H9 (cell line): Measurements from ENCODE around the gene BRI3. TPM values are rescaled to one million over a fixed set of nuclear protein-coding genes. Genes with fewer than 3 reads are reported as not detected.

ENCODE experiments used
- DNase-seq: peaks from one replicate; pipeline ENCODE4 v3.0.0-alpha.2; 2017
- H2AFZ ChIP-seq: one replicate; pipeline ENCODE4 v1.6.1; 2013; ENCODE audit warnings: mild to moderate bottlenecking, low read length, control low read depth, moderate library complexity
- H2AK5ac ChIP-seq: 2 replicates; pipeline ENCODE4 v1.6.1; 2013; ENCODE audit warnings: low read length, control low read depth, mixed read lengths; ENCODE audit not compliant: insufficient read length
- H2BK120ac ChIP-seq: one replicate; pipeline ENCODE4 v1.6.1; 2013; ENCODE audit warnings: low read depth, mild to moderate bottlenecking, low read length, control low read depth, inconsistent platforms; ENCODE audit not compliant: poor library complexity, severe bottlenecking
- H2BK12ac ChIP-seq: 2 replicates; pipeline ENCODE4 v1.6.1; 2013; ENCODE audit warnings: low read length, control low read depth, mixed read lengths, low read depth; ENCODE audit not compliant: insufficient read length
- H2BK15ac ChIP-seq: 2 replicates; pipeline ENCODE4 v1.6.1; 2013; ENCODE audit warnings: low read depth, low read length, control low read depth
- H2BK20ac ChIP-seq: one replicate; pipeline ENCODE4 v1.6.1; 2013; ENCODE audit warnings: low read depth, mild to moderate bottlenecking, low read length, control low read depth, inconsistent platforms; ENCODE audit not compliant: poor library complexity, severe bottlenecking
- H2BK5ac ChIP-seq: 2 replicates; pipeline ENCODE4 v1.6.1; 2013; ENCODE audit warnings: low read length, control low read depth, mixed read lengths; ENCODE audit not compliant: insufficient read length
- H3K14ac ChIP-seq: 2 replicates; pipeline ENCODE4 v1.6.1; 2013; ENCODE audit warnings: low read length, control low read depth; ENCODE audit not compliant: insufficient read depth
- H3K18ac ChIP-seq: 2 replicates; pipeline ENCODE4 v1.6.1; 2013; ENCODE audit warnings: low read depth, mild to moderate bottlenecking, mixed read lengths, low read length, control low read depth; ENCODE audit not compliant: insufficient read length
- H3K23ac ChIP-seq: 2 replicates; pipeline ENCODE4 v1.6.1; 2013; ENCODE audit warnings: low read length, control low read depth, mixed read lengths, low read depth; ENCODE audit not compliant: insufficient read length
- H3K23me2 ChIP-seq: 2 replicates; pipeline ENCODE4 v1.6.1; 2013; ENCODE audit warnings: low read depth, mild to moderate bottlenecking, mixed read lengths, low read length, control low read depth; ENCODE audit not compliant: insufficient read length, poor library complexity, severe bottlenecking
- H3K27ac ChIP-seq: 2 replicates; pipeline ENCODE4 v1.5.1; 2013; ENCODE audit warnings: low read length, control low read depth, mixed read lengths, low read depth; ENCODE audit not compliant: insufficient read length
- H3K27me3 ChIP-seq: 2 replicates; pipeline ENCODE4 v1.6.1; 2013; ENCODE audit warnings: low read length, control low read depth, inconsistent platforms; ENCODE audit not compliant: insufficient read depth
- H3K4ac ChIP-seq: 2 replicates; pipeline ENCODE4 v1.6.1; 2013; ENCODE audit warnings: low read depth, mild to moderate bottlenecking, control low read depth, inconsistent platforms, low read length, moderate library complexity
- H3K4me1 ChIP-seq: 2 replicates; pipeline ENCODE4 v1.6.1; 2013; ENCODE audit warnings: low read length, control low read depth, inconsistent platforms; ENCODE audit not compliant: insufficient read depth
- H3K4me2 ChIP-seq: 2 replicates; pipeline ENCODE4 v1.6.1; 2013; ENCODE audit warnings: low read length, control low read depth, mixed read lengths; ENCODE audit not compliant: insufficient read length, insufficient read depth
- H3K56ac ChIP-seq: 2 replicates; pipeline ENCODE4 v1.6.1; 2013; ENCODE audit warnings: low read depth, mild to moderate bottlenecking, mixed read lengths, low read length, control low read depth; ENCODE audit not compliant: insufficient read length
- H3K79me1 ChIP-seq: 2 replicates; pipeline ENCODE4 v1.6.1; 2013; ENCODE audit warnings: low read depth, mild to moderate bottlenecking, moderate library complexity, low read length, control low read depth, inconsistent platforms; ENCODE audit not compliant: insufficient read depth, poor library complexity, severe bottlenecking
- H3K79me2 ChIP-seq: 2 replicates; pipeline ENCODE4 v1.6.1; 2013; ENCODE audit warnings: low read length, control low read depth, inconsistent platforms; ENCODE audit not compliant: insufficient read depth
- H3K9ac ChIP-seq: 2 replicates; pipeline ENCODE4 v1.6.1; 2013; ENCODE audit warnings: low read length, control low read depth, mixed read lengths; ENCODE audit not compliant: insufficient read length; ENCODE audit errors: extremely low read depth
- H3K9me3 ChIP-seq: one replicate; pipeline ENCODE4 v1.6.1; 2013; ENCODE audit warnings: low read depth, low read length, inconsistent platforms; ENCODE audit not compliant: control insufficient read depth
- H3T11ph ChIP-seq: one replicate; pipeline ENCODE4 v1.6.1; 2013; ENCODE audit warnings: mild to moderate bottlenecking, low read length, control low read depth, inconsistent platforms
- H4K20me1 ChIP-seq: one replicate; pipeline ENCODE4 v1.6.1; 2013; ENCODE audit not compliant: control insufficient read depth, insufficient read length, insufficient read depth
- H4K5ac ChIP-seq: 2 replicates; pipeline ENCODE4 v1.6.1; 2013; ENCODE audit warnings: low read depth, mild to moderate bottlenecking, mixed read lengths, low read length, control low read depth; ENCODE audit not compliant: insufficient read length
- H4K8ac ChIP-seq: replicated peaks from 2 replicates; pipeline ENCODE4 v1.6.1; 2013; ENCODE audit warnings: low read length, control low read depth, mixed read lengths, low read depth; ENCODE audit not compliant: insufficient read length
- H4K91ac ChIP-seq: 2 replicates; pipeline ENCODE4 v1.6.1; 2013; ENCODE audit warnings: low read depth, mild to moderate bottlenecking, moderate library complexity, mixed read lengths, low read length, control low read depth; ENCODE audit not compliant: insufficient read length
- H3K27ac Mint-ChIP-seq, 3 experiments: 2 replicates in 2 of 3; 3 replicates in 1 of 3; pipeline ENCODE4 v1.8.0; 2020 to 2021; ENCODE audit warnings: mixed read lengths in 3 of 3, mild to moderate bottlenecking in 1 of 3, moderate library complexity in 1 of 3
- H3K27me3 Mint-ChIP-seq: 2 replicates; pipeline ENCODE4 v1.8.0; 2021; ENCODE audit warnings: low read depth, mild to moderate bottlenecking, moderate library complexity, mixed read lengths
- H3K36me3 Mint-ChIP-seq, 3 experiments: 2 replicates in 2 of 3; 3 replicates in 1 of 3; pipeline ENCODE4 v1.8.0; 2020 to 2021; ENCODE audit warnings: low read depth in 3 of 3, mixed read lengths in 3 of 3; ENCODE audit not compliant: insufficient read depth in 1 of 3
- H3K4me1 Mint-ChIP-seq, 2 experiments: 2 replicates each; pipeline ENCODE4 v1.8.0; 2020; ENCODE audit warnings: mixed read lengths in 2 of 2
- H3K4me3 Mint-ChIP-seq, 2 experiments: 2 replicates in 1 of 2; 3 replicates in 1 of 2; pipeline ENCODE4 v1.8.0; 2020 to 2021; ENCODE audit warnings: mild to moderate bottlenecking in 2 of 2, mixed read lengths in 2 of 2, moderate library complexity in 1 of 2
- H3K9me3 Mint-ChIP-seq, 2 experiments: 2 replicates in 1 of 2; 3 replicates in 1 of 2; pipeline ENCODE4 v1.8.0; 2020; ENCODE audit warnings: mild to moderate bottlenecking in 2 of 2, mixed read lengths in 2 of 2, moderate library complexity in 1 of 2
- CTCF ChIP-seq: fragments of 200-600 bp; sonication (generic); conservative IDR thresholded peaks from 3 replicates; pipeline ENCODE4 v1.8.0; 2021; ENCODE audit warnings: antibody characterized with exemption, mild to moderate bottlenecking
- WGBS: extraction: QIAGEN DNeasy Blood & Tissue Kit; methylation state at CpG from one replicate; pipeline ENCODE4 v1.1.7; 2013; ENCODE audit warnings: missing lambda C conversion rate, low lambda C conversion rate, mixed read lengths; ENCODE audit not compliant: insufficient read length; ENCODE audit errors: extremely low coverage; 5-methylcytosine and 5-hydroxymethylcytosine counted together
- total RNA-seq: library from RNA; stranded (reverse); gene quantifications from 2 replicates; pipeline ENCODE4 v1.2.1, GENCODE V29; 2021

BRI3 gene
- total RNA-seq, 1 experiment from 2014 or later: 102 TPM

GRCh38 chr7:98232799-98233198 lies 48.7 kb upstream of the BRI3 start:
- Histone ChIP-seq H4K5ac (no peak overlapping the region), H3K27ac (no peak overlapping the region), H3K27me3 (no peaks in the 10 kb centered on the region), H3K79me2 (no peaks in the 10 kb centered on the region), H3K4ac (no peak overlapping the region), H3K4me2 (no peak overlapping the region), H3K14ac (no peak overlapping the region; the same call in 1 of the 2 replicates), H3K9ac (no peak overlapping the region), H3K23ac (no peak overlapping the region), H2BK5ac (no peak overlapping the region), H2BK15ac (no peak overlapping the region), H3K56ac (no peak overlapping the region), H4K91ac (no peak overlapping the region), H2BK20ac (no peak overlapping the region), H2BK12ac (no peak overlapping the region), H3K79me1 (no peaks in the 10 kb centered on the region), H3K18ac (no peak overlapping the region), H2AK5ac (no peak overlapping the region), H3K9me3 (no peaks in the 10 kb centered on the region), H3T11ph (no peak overlapping the region), H2AFZ (no peak overlapping the region), H4K20me1 (no peaks in the 10 kb centered on the region), H3K23me2 (peaks cover 2% of the 10 kb centered on the region), H3K4me1 (no peaks in the 10 kb centered on the region), H2BK120ac (no peak overlapping the region), H4K8ac (no peak overlapping the region)
- Mint-ChIP-seq H3K9me3 (no peaks in the 10 kb centered on the region; a peak in 1 of 5 replicates), H3K4me1 (peaks cover 0 to 3% of the 10 kb centered on the region in 2 experiments; a peak in 1 of 4 replicates), H3K27me3 (no peaks in the 10 kb centered on the region), H3K36me3 (peaks cover 0 to 3% (median 0%) of the 10 kb centered on the region in 3 experiments; a peak in 2 of 7 replicates), H3K4me3 (no peak overlapping the region), H3K27ac (peak overlapping the region in 2 of 3 experiments; percentile 15 to 47; a peak in 2 of 7 replicates)
- no CpG with 5 or more reads among the region's 16 CpGs for WGBS
- no peak for TF ChIP-seq CTCF
- no peak for DNase-seq
